ENCODE results near the gene CKB.

CKB gene

GRCh38 chr14:103522649-103523574, at the start of gene CKB:
TSS of gene CKB (minus strand) at chr14:103522830. CDS start at chr14:103522493, 337 bp downstream.
- no peak for DNase-seq

GRCh38 chr14:103569408-103569807, 46.8 kb upstream of the CKB start:
- no peak for DNase-seq

GRCh38 chr14:103568952-103569351, 46.3 kb upstream of the CKB start:
- DNase-seq = no peak

- no peak for DNase-seq
Observed at GRCh38 chr14:103563844-103564505, 41.3 kb upstream of the CKB start.

GRCh38 chr14:103563226-103563620, 40.6 kb upstream of the CKB start:
- DNase-seq = no peak

- no peak for DNase-seq
Observed at GRCh38 chr14:103562429-103563225, 40.0 kb upstream of the CKB start, which contains the start of the genes BAG5 and COA8. TSS of gene BAG5 (minus strand) at chr14:103562657. CDS start at chr14:103561164, 1,493 bp downstream. TSS of gene COA8 (plus strand) at chr14:103562960. CDS start at chr14:103563002, 42 bp downstream.

GRCh38 chr14:103562179-103562428, 39.5 kb upstream of the CKB start:
- no peak for DNase-seq

GRCh38 chr14:103561381-103562178, 39.0 kb upstream of the CKB start:
- DNase-seq = no peak

- no peak for DNase-seq
Observed at GRCh38 chr14:103560691-103561090, 38.1 kb upstream of the CKB start.

GRCh38 chr14:103559766-103560165, 37.1 kb upstream of the CKB start:
- DNase-seq = no peak

GRCh38 chr14:103558071-103558882, 35.6 kb upstream of the CKB start:
- no peak for DNase-seq

- no peak for DNase-seq
Observed at GRCh38 chr14:103556946-103557758, 34.5 kb upstream of the CKB start.

- no peak for DNase-seq
Observed at GRCh38 chr14:103555559-103556337, 33.1 kb upstream of the CKB start.

- DNase-seq = no peak
Observed at GRCh38 chr14:103552846-103553210, 30.2 kb upstream of the CKB start.

GRCh38 chr14:103552011-103552845, 29.6 kb upstream of the CKB start:
- no peak for DNase-seq

- no peak for DNase-seq
Observed at GRCh38 chr14:103551338-103551762, 28.7 kb upstream of the CKB start.

- DNase-seq = no peak
Observed at GRCh38 chr14:103550451-103551337, 28.1 kb upstream of the CKB start.
